Measurements from ENCODE around the gene NDUFAF3. TPM values are rescaled to one million over a fixed set of nuclear protein-coding genes. Genes with fewer than 3 reads are reported as not detected.
"Not testable (repeated sequence)": the region's sequence is repeated elsewhere in the genome, so short reads cannot be mapped to it uniquely, and the experiment has no call there.

The NDUFAF3 gene
- total RNA-seq, 4 donors from 2014 or later = 116 to 122 (median 118) TPM

DNA sequence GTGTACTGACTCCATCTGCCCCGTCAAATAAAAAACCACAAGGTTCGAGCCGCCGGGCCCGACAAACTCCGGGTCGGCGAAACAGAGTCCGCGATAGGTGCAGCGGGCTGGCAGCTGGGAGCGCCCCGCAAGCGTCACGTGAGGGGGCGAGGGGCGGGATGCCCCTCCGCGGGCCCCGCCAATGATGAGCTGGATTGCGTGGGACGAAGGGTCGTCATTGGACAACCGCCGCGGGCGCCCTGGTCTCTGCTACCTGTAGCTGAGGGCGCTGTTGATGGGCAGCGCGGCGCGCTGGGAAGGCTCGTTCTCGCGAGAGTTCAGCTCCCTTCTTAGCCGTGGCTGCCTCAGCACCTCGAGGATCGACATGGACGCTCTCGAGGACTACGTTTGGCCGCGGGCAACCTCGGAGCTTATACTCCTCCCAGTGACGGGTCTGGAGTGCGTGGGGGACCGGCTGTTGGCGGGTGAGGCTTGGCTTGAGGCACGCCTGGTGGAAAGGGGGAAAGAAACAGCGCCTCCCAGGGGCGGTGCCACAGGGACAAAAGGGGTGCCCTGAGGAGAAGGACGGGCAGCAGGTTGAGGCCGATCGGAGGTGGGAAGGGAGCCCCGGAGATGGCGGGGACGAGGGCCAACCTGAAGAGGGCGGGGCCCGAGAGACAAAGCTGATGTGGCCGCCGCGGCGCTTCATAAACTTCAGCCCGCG is 14.7 kb upstream of the NDUFAF3 start, which contains the start of gene WDR6:
Gene WDR6, plus strand, starts transcription at position 324 of the 703 bp plus-strand sequence. Its CDS starts 41 bp downstream, at position 365.
- 0% methylated on average over 44 to 54 of the region's 65 CpGs for WGBS, 2 donors
- H3K4me1 ChIP-seq = peaks cover 0 to 29% (median 11%) of the 10 kb centered on the region in 4 donors
- H3K27ac ChIP-seq = peak within 1 kb of the TSS; percentile 97 to 99 (median 98)
- H3K27me3 ChIP-seq = no peaks in the 10 kb centered on the region
- H3K4me3 ChIP-seq = peak within 1 kb of the TSS; percentile 80 to 98 (median 87)
- peaks cover 0 to 33% (median 0%) of the 10 kb centered on the region in 3 donors for H3K36me3 ChIP-seq
- DNase-seq (ENCODE audit: low spot score in 2 of 2) = peak; percentile 94 to 95
- H3K9me3 ChIP-seq = no peaks in the 10 kb centered on the region
- peak; percentile 65 to 94 for TF ChIP-seq EP300 (IDR thresholded peaks at IDR 0.05)
- peak; percentile 30 to 81 for TF ChIP-seq POLR2A (IDR thresholded peaks at IDR 0.05)
- TF ChIP-seq, protein P1, sequence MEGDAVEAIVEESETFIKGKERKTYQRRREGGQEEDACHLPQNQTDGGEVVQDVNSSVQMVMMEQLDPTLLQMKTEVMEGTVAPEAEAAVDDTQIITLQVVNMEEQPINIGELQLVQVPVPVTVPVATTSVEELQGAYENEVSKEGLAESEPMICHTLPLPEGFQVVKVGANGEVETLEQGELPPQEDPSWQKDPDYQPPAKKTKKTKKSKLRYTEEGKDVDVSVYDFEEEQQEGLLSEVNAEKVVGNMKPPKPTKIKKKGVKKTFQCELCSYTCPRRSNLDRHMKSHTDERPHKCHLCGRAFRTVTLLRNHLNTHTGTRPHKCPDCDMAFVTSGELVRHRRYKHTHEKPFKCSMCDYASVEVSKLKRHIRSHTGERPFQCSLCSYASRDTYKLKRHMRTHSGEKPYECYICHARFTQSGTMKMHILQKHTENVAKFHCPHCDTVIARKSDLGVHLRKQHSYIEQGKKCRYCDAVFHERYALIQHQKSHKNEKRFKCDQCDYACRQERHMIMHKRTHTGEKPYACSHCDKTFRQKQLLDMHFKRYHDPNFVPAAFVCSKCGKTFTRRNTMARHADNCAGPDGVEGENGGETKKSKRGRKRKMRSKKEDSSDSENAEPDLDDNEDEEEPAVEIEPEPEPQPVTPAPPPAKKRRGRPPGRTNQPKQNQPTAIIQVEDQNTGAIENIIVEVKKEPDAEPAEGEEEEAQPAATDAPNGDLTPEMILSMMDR (IDR thresholded peaks at IDR 0.05) = peak; percentile 41 to 78 (median 59)

DNA sequence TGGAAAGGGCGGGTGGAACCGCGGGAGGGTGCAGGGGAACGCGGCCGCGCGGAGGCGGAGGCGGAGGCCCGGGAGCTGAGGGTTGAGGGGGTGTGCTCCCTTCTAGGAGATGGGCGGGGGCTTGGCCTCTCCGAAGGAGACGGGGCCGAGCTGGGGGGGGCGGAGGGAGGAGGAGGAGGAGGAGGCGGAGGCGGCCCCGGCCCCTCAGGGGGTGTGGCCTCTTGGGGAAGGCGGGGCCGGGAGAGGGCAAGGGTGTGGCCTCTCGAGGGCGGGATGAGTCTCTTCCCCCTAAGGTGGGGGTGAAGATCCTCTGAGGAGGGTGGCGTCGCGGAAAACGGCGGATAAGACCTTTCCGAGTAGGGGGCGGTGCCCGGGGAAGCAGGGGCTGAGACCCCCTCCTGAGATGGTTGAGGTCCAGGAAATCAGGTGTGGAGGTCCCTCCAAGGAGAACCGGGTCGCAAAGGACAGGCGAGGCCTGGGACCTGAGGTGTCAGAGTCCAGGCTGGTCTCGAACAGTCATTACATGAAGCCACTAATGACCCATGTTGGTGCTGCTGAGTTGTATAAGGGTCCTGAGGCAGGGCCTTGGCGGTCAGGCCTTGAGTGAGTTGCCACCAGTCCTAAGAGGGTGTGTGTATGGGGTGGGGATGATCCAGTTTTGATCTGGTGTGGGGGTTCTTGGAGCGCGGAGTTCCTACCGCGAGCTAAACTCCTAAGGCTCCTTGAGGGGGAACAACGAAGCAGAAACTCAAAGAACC is 14.0 kb upstream of the NDUFAF3 start:
- WGBS, 2 donors = 12 to 13% methylated on average over 36 to 40 of the region's 41 CpGs
- H3K4me1 ChIP-seq = peaks cover 0 to 34% (median 11%) of the 10 kb centered on the region in 4 donors
- H3K27me3 ChIP-seq = no peaks in the 10 kb centered on the region
- DNase-seq (ENCODE audit: low spot score in 2 of 2) = peak; percentile 77
- H3K9me3 ChIP-seq = no peaks in the 10 kb centered on the region
- TF ChIP-seq, protein P1 (IDR thresholded peaks at IDR 0.05) = no peak
- TF ChIP-seq POLR2A (IDR thresholded peaks at IDR 0.05) (no peak), EP300 (IDR thresholded peaks at IDR 0.05) (no peak)
- H3K4me3 ChIP-seq = peak overlapping the region; percentile 80 to 98 (median 87)
- H3K36me3 ChIP-seq = peaks cover 0 to 33% (median 0%) of the 10 kb centered on the region in 3 donors
- H3K27ac ChIP-seq = peak overlapping the region; percentile 97 to 99 (median 98)

DNA sequence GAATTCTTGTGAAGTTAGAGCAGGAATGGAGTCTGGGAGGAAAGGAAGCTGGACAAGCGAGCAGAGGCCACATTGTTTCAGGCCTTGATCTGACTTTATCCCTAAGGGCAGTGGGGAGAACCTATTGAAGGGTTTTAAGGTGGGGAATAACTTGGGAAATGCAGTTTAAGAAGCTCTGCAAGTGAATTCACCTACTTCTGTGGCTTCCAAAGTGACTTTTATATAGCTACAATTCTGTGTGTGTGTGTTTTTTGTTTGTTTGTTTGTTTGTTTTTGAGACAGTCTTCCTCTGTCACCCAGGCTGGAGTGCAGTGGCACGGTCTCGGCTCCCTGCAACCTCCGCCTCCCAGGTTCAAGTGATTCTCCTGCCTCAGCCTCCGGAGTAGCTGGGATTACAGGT is 13.3 kb upstream of the NDUFAF3 start:
- H3K9me3 ChIP-seq; DNase-seq (ENCODE audit: low spot score in 2 of 2); H3K27me3 ChIP-seq: not testable (repeated sequence)
- Histone ChIP-seq H3K36me3 (peaks cover 0 to 35% (median 0%) of the 10 kb centered on the region in 3 donors), H3K27ac (peak overlapping the region in 3 of 4 donors; percentile 97 to 98 (median 98)), H3K4me1 (peaks cover 0 to 39% (median 11%) of the 10 kb centered on the region in 4 donors), H3K4me3 (peak overlapping the region in 1 of 4 donors; percentile 80)
- WGBS, 2 donors = 79 to 88% methylated on average over 5 of the region's 5 CpGs

DNA sequence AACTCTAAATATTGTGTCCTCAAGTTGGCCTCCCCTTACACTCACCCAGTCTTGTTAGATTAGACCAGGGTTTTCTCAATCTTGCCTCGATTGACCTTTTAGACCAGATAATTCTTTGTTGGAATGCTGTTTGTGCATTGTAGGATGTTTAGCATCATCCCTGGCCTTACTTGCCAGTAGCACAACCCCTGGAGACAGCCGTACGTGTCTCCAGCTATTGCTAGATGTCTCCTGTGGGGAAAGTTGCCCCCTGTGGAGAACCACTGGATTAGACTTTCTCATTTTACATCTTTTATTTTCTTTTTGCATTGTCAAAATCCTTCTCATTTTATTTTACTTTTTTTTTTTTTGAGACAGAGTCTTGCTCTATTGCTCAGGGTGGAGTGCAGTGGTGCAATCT is 12.5 kb upstream of the NDUFAF3 start:
- Histone ChIP-seq H3K27ac (no peak overlapping the region), H3K9me3 (no peaks in the 10 kb centered on the region), H3K4me1 (peaks cover 0 to 39% (median 11%) of the 10 kb centered on the region in 4 donors), H3K27me3 (no peaks in the 10 kb centered on the region), H3K36me3 (peaks cover 0 to 37% (median 0%) of the 10 kb centered on the region in 3 donors), H3K4me3 (no peak overlapping the region)
- DNase-seq (ENCODE audit: low spot score in 2 of 2) = no peak
- no peak for TF ChIP-seq POLR2A (IDR thresholded peaks at IDR 0.05)
- TF ChIP-seq EP300 (IDR thresholded peaks at IDR 0.05) = no peak
- TF ChIP-seq, protein P1 (IDR thresholded peaks at IDR 0.05) = no peak
- WGBS, 2 donors = 75 to 79% methylated on average over 3 of the region's 3 CpGs

DNA sequence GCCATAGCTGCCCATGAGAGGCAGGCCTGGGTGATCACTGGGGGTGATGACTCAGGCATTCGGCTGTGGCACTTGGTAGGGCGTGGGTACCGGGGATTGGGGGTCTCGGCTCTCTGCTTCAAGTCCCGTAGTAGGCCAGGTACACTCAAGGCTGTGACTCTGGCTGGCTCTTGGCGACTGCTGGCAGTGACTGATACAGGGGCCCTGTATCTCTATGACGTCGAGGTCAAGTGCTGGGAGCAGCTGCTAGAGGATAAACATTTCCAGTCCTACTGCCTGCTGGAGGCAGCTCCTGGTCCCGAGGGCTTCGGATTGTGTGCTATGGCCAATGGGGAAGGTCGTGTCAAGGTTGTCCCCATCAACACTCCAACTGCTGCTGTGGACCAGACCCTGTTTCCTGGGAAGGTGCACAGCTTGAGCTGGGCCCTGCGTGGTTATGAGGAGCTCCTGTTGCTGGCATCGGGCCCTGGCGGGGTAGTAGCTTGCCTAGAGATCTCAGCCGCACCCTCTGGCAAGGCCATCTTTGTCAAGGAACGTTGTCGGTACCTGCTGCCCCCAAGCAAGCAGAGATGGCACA is 9.4 kb upstream of the NDUFAF3 start:
- Histone ChIP-seq H3K4me3 (no peak overlapping the region), H3K36me3 (peaks cover 0 to 60% (median 7%) of the 10 kb centered on the region in 3 donors), H3K4me1 (peaks cover 0 to 34% (median 10%) of the 10 kb centered on the region in 4 donors), H3K27me3 (no peaks in the 10 kb centered on the region), H3K9me3 (no peaks in the 10 kb centered on the region), H3K27ac (no peak overlapping the region)
- DNase-seq (ENCODE audit: low spot score in 2 of 2) = no peak
- TF ChIP-seq, protein P1 (IDR thresholded peaks at IDR 0.05) = no peak
- TF ChIP-seq POLR2A (IDR thresholded peaks at IDR 0.05) (no peak), EP300 (IDR thresholded peaks at IDR 0.05) (no peak)
- 77 to 84% methylated on average over 12 to 14 of the region's 17 CpGs for WGBS, 2 donors

All from tibial nerve (tissue), 4 donors.